GM12892 (cell line): ENCODE results near the gene FAM153A.
"Not testable (repeated sequence)": the region's sequence is repeated elsewhere in the genome, so short reads cannot be mapped to it uniquely, and the experiment has no call there.

Experiments
- POLR2A ChIP-seq: IDR thresholded peaks from 2 replicates; pipeline ENCODE4 v1.6.1; 2011; ENCODE audit warnings: low read depth, low read length, control low read depth
- POLR2AphosphoS5 ChIP-seq: IDR thresholded peaks from 2 replicates; pipeline ENCODE4 v1.6.1; 2011; ENCODE audit warnings: low read depth, low read length, control low read depth
- TAF1 ChIP-seq: IDR thresholded peaks from 2 replicates; pipeline ENCODE4 v1.6.1; 2011; ENCODE audit warnings: low read depth, mild to moderate bottlenecking, control low read depth, low read length, borderline replicate concordance

GRCh38 chr5:177722829-177723228 lies 59.9 kb downstream of the FAM153A start:
- TF ChIP-seq POLR2A, TAF1, POLR2AphosphoS5: not testable (repeated sequence)
